GM13976 (cell line): ENCODE data around the gene MTHFSD.

Experiments
- DNase-seq: peaks from one replicate; pipeline ENCODE4 v3.0.0; 2012; ENCODE audit warnings: low spot score
- CTCF ChIP-seq: IDR thresholded peaks from 2 replicates; pipeline ENCODE4 v1.5.1; 2012; ENCODE audit warnings: borderline replicate concordance, mild to moderate bottlenecking; ENCODE audit not compliant: insufficient read depth; ENCODE audit errors: extremely low read depth, missing control alignments, control extremely low read depth
- in situ Hi-C: fragments of 300-500 bp; cut with MboI; formaldehyde crosslinking; loops from one replicate; pipeline ENCODE4 v1.12.0; 2022; ENCODE audit warnings: low sequenced_read_pairs, mixed read lengths, inconsistent platforms; ENCODE audit not compliant: unreplicated experiment

Gene MTHFSD

GRCh38 chr16:86496929-86497461 lies 58.0 kb downstream of the MTHFSD start:
- TF ChIP-seq CTCF: no peak
- in situ Hi-C loops: no loop called here
- DNase-seq: no peak

- no peak for TF ChIP-seq CTCF
- no peak for DNase-seq
- in situ Hi-C loops: no loop called here
These were observed 58.6 kb downstream of the MTHFSD start for GRCh38 chr16:86496262-86496928.

- TF ChIP-seq CTCF: no peak
- in situ Hi-C loops: no loop called here
- no peak for DNase-seq
These were observed 59.2 kb downstream of the MTHFSD start for GRCh38 chr16:86495756-86496261.

- in situ Hi-C loops: no loop called here
- no peak for TF ChIP-seq CTCF
- DNase-seq: no peak
These were observed 59.7 kb downstream of the MTHFSD start for GRCh38 chr16:86495357-86495701.

- TF ChIP-seq CTCF: no peak
- DNase-seq: no peak
- in situ Hi-C loops: no loop called here
These were observed 60.3 kb downstream of the MTHFSD start for GRCh38 chr16:86494565-86495356.

- no peak for DNase-seq
- in situ Hi-C loops: no loop called here
- no peak for TF ChIP-seq CTCF
These were observed 60.9 kb downstream of the MTHFSD start for GRCh38 chr16:86494039-86494564.
